Measurements from ENCODE around the gene RHD.
"Not testable (repeated sequence)": the region's sequence is repeated elsewhere in the genome, so short reads cannot be mapped to it uniquely, and the experiment has no call there.

- TF ChIP-seq NFIC (IDR thresholded peaks at IDR 0.05; ENCODE audit: low read depth, low read length); POLR2AphosphoS5 (IDR thresholded peaks at IDR 0.05; ENCODE audit: low read length); POLR2A (IDR thresholded peaks at IDR 0.05; ENCODE audit: low read depth, low read length); RB1 (IDR thresholded peaks at IDR 0.05; ENCODE audit: borderline replicate concordance); CTCF (IDR thresholded peaks at IDR 0.05 in 2 of 3, conservative IDR thresholded peaks at IDR 0.05 in 1 of 3; ENCODE audit: control insufficient read depth in 2 of 3, extremely low read depth in 1 of 3, insufficient read depth in 1 of 3, low read depth in 3 of 3, low read length in 3 of 3); SUZ12 (IDR thresholded peaks at IDR 0.05; ENCODE audit: unreplicated experiment); MEF2B (IDR thresholded peaks at IDR 0.05; ENCODE audit: partially characterized antibody, poor library complexity, severe bottlenecking); ZNF207 (IDR thresholded peaks at IDR 0.05; ENCODE audit: borderline replicate concordance); ELK1 (IDR thresholded peaks at IDR 0.05; ENCODE audit: low read depth, low read length); BCL11A (IDR thresholded peaks at IDR 0.05; ENCODE audit: low read depth, low read length); ZBTB11 (CRISPR knock-in tag; IDR thresholded peaks at IDR 0.05); EP300 (IDR thresholded peaks at IDR 0.05; ENCODE audit: borderline replicate concordance in 1 of 2, control insufficient read depth in 1 of 2, low read depth in 2 of 2, low read length in 2 of 2); TBL1XR1 (IDR thresholded peaks at IDR 0.05; ENCODE audit: low read depth, low read length): not testable (repeated sequence)
These were observed 36.9 kb upstream of the RHD start for GRCh38 chr1:25235411-25235810.
